Naive thymus-derived CD8-positive, alpha-beta T cell (primary cell): ENCODE measurements around the gene BRD7. TPM values are rescaled to one million over a fixed set of nuclear protein-coding genes. Genes with fewer than 3 reads are reported as not detected.

Experiments
- ATAC-seq, 2 donors: fragments of 150-1000 bp; cut with Tn5 transposase in 1 of 2; sonication (Bioruptor Pico), chemical (Tn5 transposase) in 1 of 2; 1 replicate in 1 of 2; 2 replicates in 1 of 2; pipeline ENCODE4 v1.10.0; 2021; ENCODE audit warnings: mild to moderate bottlenecking in 2 of 2, moderate library complexity in 2 of 2
- POLR2A ChIA-PET: fragments of 350-600 bp; sonication (Branson Sonifier 250); formaldehyde crosslinking; loops from one replicate; lab custom pipeline; 2021; ENCODE audit warnings: antibody characterized with exemption; lab: Charles Lee
- DNase-seq, 10 donors: peaks; one replicate each; pipeline versions ENCODE4 v3.0.0 to v3.0.0-alpha.2; 2020 to 2022
- H3K27ac Mint-ChIP-seq, 10 donors: one replicate each; pipeline ENCODE4 v1.8.0; 2020 to 2022; ENCODE audit warnings: mild to moderate bottlenecking in 10 of 10, mixed read lengths in 10 of 10, moderate library complexity in 4 of 10, inconsistent platforms in 1 of 10
- H3K27me3 Mint-ChIP-seq, 5 donors: one replicate each; pipeline ENCODE4 v1.8.0; 2021 to 2022; ENCODE audit warnings: mixed read lengths in 5 of 5
- H3K36me3 Mint-ChIP-seq, 3 donors: one replicate each; pipeline ENCODE4 v1.8.0; 2020 to 2022; ENCODE audit warnings: mixed read lengths in 3 of 3, mild to moderate bottlenecking in 2 of 3, inconsistent platforms in 1 of 3
- H3K4me1 Mint-ChIP-seq, 4 donors: one replicate each; pipeline ENCODE4 v1.8.0; 2021 to 2022; ENCODE audit warnings: mixed read lengths in 4 of 4
- H3K4me3 Mint-ChIP-seq, 10 donors: one replicate each; pipeline ENCODE4 v1.8.0; 2020 to 2022; ENCODE audit warnings: mild to moderate bottlenecking in 10 of 10, mixed read lengths in 10 of 10, moderate library complexity in 6 of 10, inconsistent platforms in 1 of 10
- H3K9me3 Mint-ChIP-seq, 9 donors: one replicate each; pipeline ENCODE4 v1.8.0; 2020 to 2022; ENCODE audit warnings: mixed read lengths in 9 of 9, mild to moderate bottlenecking in 3 of 9, inconsistent platforms in 1 of 9, moderate library complexity in 1 of 9
- polyA plus RNA-seq, 3 donors: library from polyadenylated mRNA; unstranded; fragments of 300-500 nt; fragmentation: Illumina TruSeq; gene quantifications; one replicate each; pipeline ENCODE4 v1.2.3, GENCODE V29; 2021
- total RNA-seq, 8 experiments: library from RNA in 2 of 8; stranded (reverse) in 2 of 8; gene quantifications; one replicate each; pipeline ENCODE4 v1.2.3 and lab custom pipeline; 2021 to 2026

BRD7 gene
- total and polyA plus RNA-seq, 5 experiments from 2014 or later: 42.5 to 82.8 (median 62.6) TPM

DNA sequence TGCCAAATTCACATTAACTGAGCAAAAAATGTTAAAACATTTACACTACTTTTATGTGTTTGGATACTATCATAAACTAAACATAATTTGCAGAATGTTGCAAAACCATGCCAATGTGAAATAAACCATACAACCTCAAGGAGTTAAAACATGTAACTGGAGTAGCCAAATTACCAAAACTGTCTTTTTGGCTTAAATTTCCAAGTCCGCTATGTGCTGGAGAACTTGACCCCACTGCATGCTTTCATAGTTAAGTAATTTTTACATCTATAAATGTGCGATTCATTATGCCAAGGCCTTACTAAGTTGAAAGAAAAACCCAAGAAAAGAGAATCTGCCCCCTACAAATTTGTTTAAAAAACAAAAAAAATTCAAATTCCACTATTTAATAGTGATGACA, 28.2 kb downstream of the BRD7 start:
- POLR2A ChIA-PET: no interaction called here
- peaks cover 7 to 73% (median 14%) of the 10 kb centered on the region in 3 donors for H3K36me3 Mint-ChIP-seq
- H3K27me3 Mint-ChIP-seq: no peaks in the 10 kb centered on the region
- H3K4me3 Mint-ChIP-seq: no peak overlapping the region
- DNase-seq (no peak), ATAC-seq (no peak)
- H3K27ac Mint-ChIP-seq: peak overlapping the region in 3 of 10 donors; percentile 38 to 83 (median 66)
- H3K9me3 Mint-ChIP-seq: no peaks in the 10 kb centered on the region
- peaks cover 19 to 29% (median 27%) of the 10 kb centered on the region in 4 donors for H3K4me1 Mint-ChIP-seq

DNA sequence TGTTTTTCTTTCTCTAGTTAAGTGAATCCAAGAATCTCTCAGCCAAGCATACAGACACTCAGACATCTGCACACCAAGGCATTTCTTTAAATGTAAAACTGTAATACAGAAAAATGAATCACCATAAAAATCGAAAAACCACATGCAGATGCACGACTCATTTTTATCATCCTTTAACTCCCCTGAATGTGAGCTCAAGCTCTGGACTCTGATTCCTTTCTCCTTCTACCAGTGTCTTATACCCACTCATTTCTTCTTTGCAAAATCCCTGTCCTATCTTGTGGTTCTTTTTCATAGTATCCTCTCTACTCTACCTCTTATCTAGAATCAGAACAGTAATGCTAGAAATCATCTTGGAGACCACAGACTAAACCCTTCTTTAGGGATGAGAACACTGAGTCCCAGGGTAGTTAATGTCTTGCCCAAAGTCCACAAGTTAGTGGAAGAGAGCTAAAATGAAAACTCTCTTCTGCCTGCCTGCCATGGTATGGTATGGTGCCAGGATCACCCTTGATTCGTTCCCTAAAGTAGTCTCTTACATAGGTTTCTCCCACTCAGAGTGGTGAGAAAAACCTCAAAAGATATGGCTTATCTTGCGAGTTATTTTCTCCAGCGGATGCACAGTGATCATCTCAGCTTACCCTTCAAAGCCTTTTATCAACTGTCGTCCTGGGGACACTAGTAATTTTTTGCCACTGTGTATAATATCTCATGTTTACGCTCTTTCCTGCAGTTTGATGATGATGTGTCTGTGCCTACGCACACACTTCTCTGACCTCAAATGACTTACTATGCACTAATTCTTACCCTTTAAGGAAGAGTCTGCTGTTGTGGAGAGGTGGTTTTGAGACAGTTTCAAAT, 30.2 kb downstream of the BRD7 start:
- ATAC-seq: peak; percentile 28 to 69
- Mint-ChIP-seq H3K4me1 (peaks cover 17 to 40% (median 25%) of the 10 kb centered on the region in 4 donors), H3K27me3 (no peaks in the 10 kb centered on the region), H3K4me3 (peak overlapping the region in 7 of 10 donors; percentile 8 to 82 (median 61)), H3K36me3 (peaks cover 0 to 71% (median 16%) of the 10 kb centered on the region in 3 donors), H3K9me3 (no peaks in the 10 kb centered on the region), H3K27ac (peak overlapping the region; percentile 10 to 98 (median 76))
- POLR2A ChIA-PET: no interaction called here
- peak in 4 of 10 donors; percentile 38 to 80 (median 54) for DNase-seq

DNA sequence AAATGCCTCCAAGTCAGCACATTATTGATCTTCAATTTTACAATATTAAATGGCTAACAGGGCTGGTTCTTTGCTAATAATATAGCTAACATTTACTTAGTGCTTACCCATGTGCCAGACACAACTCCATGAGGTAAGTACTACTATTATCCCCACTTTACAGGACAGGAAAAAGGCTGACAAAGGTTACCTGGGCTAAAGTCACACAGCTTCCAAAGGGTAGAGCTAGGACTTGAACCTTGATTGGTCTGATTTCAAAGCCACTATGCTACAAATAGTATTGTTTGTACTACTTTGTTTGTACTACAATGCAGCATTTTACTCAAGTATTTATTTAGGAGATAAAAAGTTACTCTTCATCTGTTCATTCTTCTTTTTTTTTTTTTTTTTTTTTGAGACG, 31.9 kb downstream of the BRD7 start:
- H3K27ac Mint-ChIP-seq: peak overlapping the region in 7 of 10 donors; percentile 10 to 98 (median 75)

DNA sequence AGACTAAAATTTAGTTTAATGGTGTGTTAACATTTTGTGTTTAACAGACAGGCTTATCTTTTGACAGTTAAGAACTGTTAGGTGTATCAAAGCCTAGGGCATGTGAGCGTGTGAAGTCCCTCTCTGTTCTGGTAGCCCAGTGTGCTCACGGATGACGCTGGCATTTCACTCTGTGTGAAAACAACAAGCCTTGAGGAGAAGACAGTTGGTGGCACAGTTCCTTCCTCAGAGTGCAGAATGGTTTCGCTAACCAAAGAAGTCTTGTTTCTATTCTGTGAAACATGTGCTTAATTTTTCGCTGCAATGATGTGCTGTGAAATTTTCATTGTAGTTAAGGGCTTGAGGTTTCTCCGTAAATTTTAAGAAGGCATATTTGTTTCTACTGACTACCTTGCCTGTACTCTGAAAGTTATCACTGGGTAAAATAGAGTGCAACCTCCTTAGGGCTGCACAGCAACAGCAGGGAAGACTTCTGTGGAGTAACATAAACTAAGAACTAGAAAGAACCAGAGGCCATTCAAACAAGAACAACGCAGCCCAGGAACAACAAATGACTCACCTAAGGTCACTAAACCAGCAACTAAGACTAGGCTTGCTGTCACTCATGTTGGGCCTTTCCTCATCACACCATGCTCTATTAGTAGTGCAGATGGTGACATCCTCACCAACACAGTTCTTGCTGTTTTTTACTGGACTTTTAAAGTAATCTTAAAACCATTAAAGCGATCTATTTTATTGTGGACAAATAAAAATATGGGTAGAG, 33.4 kb downstream of the BRD7 start:
- H3K4me3 Mint-ChIP-seq: peak overlapping the region in 5 of 10 donors; percentile 27 to 72 (median 45)
- peak overlapping the region; percentile 2 to 99 (median 82) for H3K27ac Mint-ChIP-seq

More for the DNA sequence above, 31.9 kb downstream of the BRD7 start:
- H3K9me3 Mint-ChIP-seq: no peaks in the 10 kb centered on the region
- H3K27me3 Mint-ChIP-seq: no peaks in the 10 kb centered on the region
- peaks cover 5 to 72% (median 23%) of the 10 kb centered on the region in 3 donors for H3K36me3 Mint-ChIP-seq
- peaks cover 20 to 40% (median 25%) of the 10 kb centered on the region in 4 donors for H3K4me1 Mint-ChIP-seq
- ATAC-seq: no peak
- peak overlapping the region in 2 of 10 donors; percentile 82 to 86 for H3K4me3 Mint-ChIP-seq
- POLR2A ChIA-PET: interaction anchor here (0.7 to 0.8 kb wide), 3 partner anchors 10 to 412 kb away, joined by 4 to 5 read pairs (median 4); no protein-coding TSS in a partner anchor
- DNase-seq: no peak

DNA sequence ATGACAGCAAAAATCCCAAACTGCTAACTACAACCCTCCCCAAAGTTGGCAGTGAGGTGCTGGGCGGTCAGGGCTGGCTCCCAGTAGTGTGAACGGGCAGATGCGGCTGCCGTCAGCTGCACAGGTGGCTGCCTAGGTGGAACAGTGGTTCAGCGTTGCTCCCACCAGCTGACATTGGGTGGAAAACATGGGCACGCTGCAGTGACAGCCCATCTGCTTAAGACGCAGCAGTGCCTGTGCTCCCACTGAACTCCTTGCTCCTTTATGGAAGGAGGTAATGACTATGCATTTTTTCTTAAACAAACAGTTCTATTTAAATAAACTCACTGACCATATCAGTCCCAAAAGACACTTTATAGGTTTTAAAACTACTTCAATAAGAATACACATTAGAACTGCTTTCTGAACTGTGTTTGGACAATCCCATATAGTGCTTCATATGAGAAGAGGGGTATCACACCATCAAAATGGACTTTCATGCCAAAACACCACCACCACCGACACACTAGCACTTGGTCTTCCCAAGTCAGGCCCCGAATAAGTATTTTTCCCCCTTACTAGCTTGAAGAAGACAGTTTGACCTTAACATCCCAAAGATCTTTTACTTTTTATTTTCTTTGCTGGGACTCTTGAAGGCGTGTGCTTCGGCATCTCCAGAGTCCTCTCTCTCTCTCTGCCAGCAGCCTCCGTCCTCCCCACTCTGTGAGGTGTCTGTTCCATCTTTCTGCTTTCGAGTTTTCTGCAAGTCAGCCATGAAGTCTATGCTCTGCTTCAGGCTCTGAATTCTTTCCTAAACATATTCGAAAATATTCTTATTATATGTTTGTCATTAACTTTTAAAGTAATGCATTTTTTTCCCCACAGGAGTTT, 34.4 kb downstream of the BRD7 start:
- H3K27me3 Mint-ChIP-seq: no peaks in the 10 kb centered on the region
- H3K36me3 Mint-ChIP-seq: peaks cover 5 to 78% (median 27%) of the 10 kb centered on the region in 3 donors
- H3K4me1 Mint-ChIP-seq: peaks cover 23 to 51% (median 32%) of the 10 kb centered on the region in 4 donors
- H3K4me3 Mint-ChIP-seq: peak overlapping the region in 1 of 10 donors; percentile 52
- DNase-seq (no peak), ATAC-seq (no peak)
- H3K27ac Mint-ChIP-seq: peak overlapping the region in 7 of 10 donors; percentile 20 to 99 (median 83)
- POLR2A ChIA-PET: interaction anchor here (0.6 kb wide), 1 partner anchor 26 kb away, joined by 3 read pairs; no protein-coding TSS in a partner anchor
- no peaks in the 10 kb centered on the region for H3K9me3 Mint-ChIP-seq

More for the DNA sequence above, 33.4 kb downstream of the BRD7 start:
- POLR2A ChIA-PET: no interaction called here
- H3K4me1 Mint-ChIP-seq: peaks cover 21 to 44% (median 25%) of the 10 kb centered on the region in 4 donors
- H3K27me3 Mint-ChIP-seq: no peaks in the 10 kb centered on the region
- H3K9me3 Mint-ChIP-seq: no peaks in the 10 kb centered on the region
- peaks cover 5 to 74% (median 27%) of the 10 kb centered on the region in 3 donors for H3K36me3 Mint-ChIP-seq
- DNase-seq (peak in 6 of 10 donors; percentile 32 to 85 (median 65)), ATAC-seq (peak; percentile 61 to 87)

DNA sequence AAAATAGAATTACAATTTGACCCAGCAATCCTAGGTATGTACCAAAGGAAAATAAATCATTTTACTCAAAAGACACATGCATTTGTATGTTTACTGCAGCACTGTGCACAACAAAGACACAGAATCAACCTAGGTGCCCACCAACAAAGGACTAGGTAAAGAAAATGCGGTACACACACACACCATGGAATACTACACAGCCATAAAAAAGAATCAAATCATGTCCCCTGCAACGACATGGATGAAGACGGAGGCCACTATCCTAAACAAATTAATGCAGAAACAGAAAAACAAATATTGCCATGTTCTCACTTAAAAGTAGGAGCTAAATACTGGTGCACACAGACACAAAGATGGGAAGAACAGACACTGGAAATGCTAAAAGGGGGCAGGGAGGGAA, 36.2 kb downstream of the BRD7 start:
- Mint-ChIP-seq H3K9me3 (no peaks in the 10 kb centered on the region), H3K4me1 (peaks cover 14 to 48% (median 26%) of the 10 kb centered on the region in 4 donors), H3K4me3 (no peak overlapping the region), H3K36me3 (peaks cover 5 to 71% (median 27%) of the 10 kb centered on the region in 3 donors), H3K27ac (peak overlapping the region in 5 of 10 donors; percentile 11 to 90 (median 30)), H3K27me3 (no peaks in the 10 kb centered on the region)
- POLR2A ChIA-PET: no interaction called here
- no peak for ATAC-seq
- DNase-seq: no peak

DNA sequence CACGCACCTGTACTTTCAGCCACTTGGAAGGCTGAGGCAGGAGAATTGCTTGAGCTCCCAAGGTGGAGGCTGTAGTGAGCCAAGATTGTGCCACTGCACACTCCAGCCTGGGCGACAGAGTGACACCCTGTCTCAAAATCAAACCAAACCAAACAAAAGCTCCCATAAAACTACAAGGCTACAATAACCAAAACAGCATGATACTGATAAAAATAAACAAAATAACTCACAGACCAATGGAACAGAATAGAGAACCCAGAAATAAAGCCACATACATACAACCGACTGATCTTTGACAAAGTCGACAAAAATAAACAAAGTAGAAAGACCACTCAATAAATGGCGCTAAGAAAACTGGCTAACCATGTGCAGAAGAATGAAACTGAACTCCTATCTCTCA, 37.2 kb downstream of the BRD7 start:
- H3K9me3 Mint-ChIP-seq: no peaks in the 10 kb centered on the region
- H3K27ac Mint-ChIP-seq: peak overlapping the region in 5 of 10 donors; percentile 19 to 81 (median 53)
- POLR2A ChIA-PET: no interaction called here
- DNase-seq: no peak
- no peak overlapping the region for H3K4me3 Mint-ChIP-seq
- no peaks in the 10 kb centered on the region for H3K27me3 Mint-ChIP-seq
- H3K4me1 Mint-ChIP-seq: peaks cover 19 to 51% (median 32%) of the 10 kb centered on the region in 4 donors
- ATAC-seq: no peak
- peaks cover 5 to 71% (median 27%) of the 10 kb centered on the region in 3 donors for H3K36me3 Mint-ChIP-seq

DNA sequence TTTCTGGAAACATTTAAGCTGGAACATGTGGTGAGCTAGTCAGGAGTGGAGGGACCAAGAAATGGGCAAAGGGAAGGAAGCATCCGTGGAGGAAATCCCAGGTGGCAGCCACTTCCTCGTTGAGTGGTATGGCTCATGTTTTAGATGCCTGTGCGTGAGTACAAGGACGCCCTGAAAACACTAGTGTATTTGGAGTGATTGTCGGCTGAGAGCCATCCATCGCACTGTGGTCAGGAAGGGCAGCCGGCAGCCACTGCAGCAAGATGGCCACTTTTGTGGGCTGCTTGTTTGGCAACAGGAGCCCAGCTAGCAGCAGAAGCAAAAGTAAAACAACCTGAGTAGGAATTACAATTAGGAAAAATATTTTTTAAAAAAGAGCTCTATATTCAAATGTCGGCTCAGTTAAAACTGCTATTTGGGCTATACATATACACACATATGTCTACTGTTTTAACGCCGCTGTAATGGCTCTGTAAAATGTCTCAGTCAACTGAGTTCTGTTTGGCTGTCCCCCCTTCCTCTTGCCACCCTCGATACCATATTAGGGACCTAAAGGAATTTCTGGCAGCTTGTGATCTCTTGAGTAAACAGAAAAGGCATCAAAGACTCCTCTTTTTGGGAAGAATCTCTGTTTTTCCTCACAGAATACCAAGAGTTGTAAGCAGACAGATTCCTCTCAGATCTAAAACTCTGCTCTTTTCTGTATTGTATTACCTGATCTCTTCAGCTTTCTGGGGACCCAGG, 39.2 kb downstream of the BRD7 start:
- peak overlapping the region; percentile 27 to 90 (median 67) for H3K27ac Mint-ChIP-seq
- no peaks in the 10 kb centered on the region for H3K27me3 Mint-ChIP-seq
- H3K36me3 Mint-ChIP-seq: peaks cover 5 to 71% (median 21%) of the 10 kb centered on the region in 3 donors
- no peaks in the 10 kb centered on the region for H3K9me3 Mint-ChIP-seq
- POLR2A ChIA-PET: interaction anchor here (0.6 to 0.8 kb wide), 2 partner anchors 75 to 84 kb away, joined by 3 read pairs; no protein-coding TSS in a partner anchor
- H3K4me3 Mint-ChIP-seq: no peak overlapping the region
- peaks cover 23 to 48% (median 35%) of the 10 kb centered on the region in 4 donors for H3K4me1 Mint-ChIP-seq
- no peak for DNase-seq
- ATAC-seq: no peak

DNA sequence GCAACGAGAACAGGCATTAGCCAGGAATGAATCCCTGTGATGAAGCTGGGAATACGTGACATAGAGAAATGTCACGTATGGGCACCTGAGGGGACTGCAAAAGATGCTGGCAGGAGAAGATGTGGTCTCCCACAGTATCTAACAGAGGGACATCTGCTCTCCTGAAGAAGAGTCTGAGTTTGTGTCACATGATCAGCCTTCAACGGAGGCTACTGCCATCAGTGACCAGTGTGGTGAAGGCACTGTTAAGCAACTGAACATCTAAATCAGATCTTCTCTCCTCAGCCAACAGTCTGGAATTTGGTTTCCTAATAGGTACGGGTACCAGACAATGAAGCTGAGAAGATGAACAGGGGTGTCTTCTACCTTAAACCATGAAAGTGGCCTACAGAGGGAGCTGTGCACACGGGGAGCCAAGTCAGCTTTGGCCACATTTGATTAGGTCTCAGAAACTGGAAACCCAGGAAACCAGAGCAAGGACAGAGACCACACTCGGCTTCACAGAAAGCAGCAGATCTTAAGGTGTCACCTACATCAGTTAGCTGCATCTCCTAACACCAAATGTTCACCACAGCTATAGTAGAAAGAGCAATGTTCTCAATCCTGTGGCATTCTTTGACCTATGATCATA, 41.8 kb downstream of the BRD7 start:
- H3K27ac Mint-ChIP-seq: peak overlapping the region; percentile 74 to 94 (median 87)
- POLR2A ChIA-PET: interaction anchor here (0.6 to 1.9 kb wide), 6 partner anchors 10 to 338 kb away, joined by 4 to 8 read pairs (median 5); partner anchors contain the start of gene ADCY7
- H3K36me3 Mint-ChIP-seq: peaks cover 0 to 69% (median 6%) of the 10 kb centered on the region in 3 donors
- H3K4me3 Mint-ChIP-seq: peak overlapping the region in 8 of 10 donors; percentile 7 to 47 (median 32)
- H3K4me1 Mint-ChIP-seq: peaks cover 28 to 59% (median 48%) of the 10 kb centered on the region in 4 donors
- H3K9me3 Mint-ChIP-seq: no peaks in the 10 kb centered on the region
- ATAC-seq (peak; percentile 86 to 97), DNase-seq (peak in 9 of 10 donors; percentile 46 to 90 (median 75))
- H3K27me3 Mint-ChIP-seq: no peaks in the 10 kb centered on the region

DNA sequence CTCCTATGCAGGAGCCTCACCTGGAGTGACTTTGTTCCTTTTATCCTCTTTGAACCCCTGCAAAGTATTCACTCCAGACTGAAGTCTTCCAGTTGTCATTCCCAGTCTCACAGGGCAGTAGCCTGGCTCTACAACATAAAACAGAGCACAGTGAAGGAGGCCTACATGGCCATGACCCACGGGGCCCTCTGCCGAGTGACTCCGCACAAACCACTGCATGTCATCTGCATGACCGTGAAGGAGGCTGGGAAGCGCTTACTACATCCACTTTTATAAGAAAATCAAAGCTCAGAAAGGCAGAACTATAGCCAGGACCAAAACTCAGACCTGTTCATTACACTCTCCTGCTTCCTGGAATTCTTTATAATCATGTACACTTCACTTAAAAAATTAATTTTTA, 42.5 kb downstream of the BRD7 start:
- ATAC-seq (no peak), DNase-seq (no peak)
- H3K4me1 Mint-ChIP-seq: peaks cover 26 to 59% (median 48%) of the 10 kb centered on the region in 4 donors
- H3K27me3 Mint-ChIP-seq: no peaks in the 10 kb centered on the region
- peak overlapping the region in 1 of 10 donors; percentile 11 for H3K4me3 Mint-ChIP-seq
- H3K36me3 Mint-ChIP-seq: peaks cover 0 to 68% (median 6%) of the 10 kb centered on the region in 3 donors
- H3K27ac Mint-ChIP-seq: peak overlapping the region; percentile 15 to 94 (median 78)
- no peaks in the 10 kb centered on the region for H3K9me3 Mint-ChIP-seq
- POLR2A ChIA-PET: interaction anchor here (1.4 to 1.9 kb wide), 2 partner anchors 61 to 339 kb away, joined by 7 to 8 read pairs; partner anchors contain the start of gene ADCY7
